HG02870 (cell line): Measurements from ENCODE around the gene TMEM209.
"Not testable (repeated sequence)": the region's sequence is repeated elsewhere in the genome, so short reads cannot be mapped to it uniquely, and the experiment has no call there.

ENCODE experiments used
- ATAC-seq: cut with Tn5 transposase; IDR thresholded peaks from one replicate; pipeline ENCODE4 v1.9.1; 2021; ENCODE audit warnings: mild to moderate bottlenecking, moderate library complexity; ENCODE audit not compliant: unreplicated experiment

The TMEM209 gene

DNA sequence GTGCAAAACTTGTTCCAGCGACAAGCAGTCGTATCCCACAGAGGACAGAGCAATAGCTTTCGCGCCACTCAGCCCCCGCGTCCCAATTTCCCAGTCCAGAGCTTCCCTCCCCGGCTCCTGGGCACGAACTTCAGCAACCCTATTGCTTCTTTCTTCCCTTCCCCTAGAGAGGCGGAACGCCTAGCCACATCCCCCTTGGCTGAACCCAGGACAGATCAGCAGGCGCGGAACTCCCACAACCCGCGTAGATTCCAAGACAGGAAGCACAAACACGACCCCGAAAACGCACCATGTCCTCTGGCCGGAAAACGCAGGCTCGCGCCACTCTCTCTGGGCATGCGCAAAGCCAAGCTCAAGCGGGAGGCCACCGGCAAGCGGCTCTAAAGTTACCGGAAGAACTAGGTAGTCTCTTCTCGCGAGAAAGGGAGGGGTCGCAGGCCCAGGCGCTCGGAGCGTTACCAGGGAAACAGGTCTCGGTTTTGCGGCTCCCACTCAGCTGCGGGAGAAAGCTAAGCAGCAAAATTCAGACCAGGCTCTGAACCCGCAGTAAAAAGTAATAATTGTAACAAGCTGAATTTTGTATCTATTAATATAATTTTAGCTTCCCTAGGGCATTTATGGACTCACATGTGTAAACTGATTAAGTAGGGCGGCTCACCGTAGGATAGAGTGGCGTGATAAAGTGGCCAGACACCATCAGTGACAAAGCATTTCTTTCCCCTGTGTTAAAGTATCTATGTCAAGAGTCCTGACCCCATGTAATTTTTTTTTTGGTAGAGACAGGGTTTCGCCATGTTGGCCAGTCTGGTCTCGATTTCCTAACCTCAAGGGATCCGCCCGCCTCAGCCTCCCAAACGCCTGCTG, at the start of gene TMEM209:
TMEM209 (minus strand) TSS at position 323 of the 864 bp plus-strand sequence; CDS start at position 292, 31 bp downstream.
- peak; percentile 92 for ATAC-seq

DNA sequence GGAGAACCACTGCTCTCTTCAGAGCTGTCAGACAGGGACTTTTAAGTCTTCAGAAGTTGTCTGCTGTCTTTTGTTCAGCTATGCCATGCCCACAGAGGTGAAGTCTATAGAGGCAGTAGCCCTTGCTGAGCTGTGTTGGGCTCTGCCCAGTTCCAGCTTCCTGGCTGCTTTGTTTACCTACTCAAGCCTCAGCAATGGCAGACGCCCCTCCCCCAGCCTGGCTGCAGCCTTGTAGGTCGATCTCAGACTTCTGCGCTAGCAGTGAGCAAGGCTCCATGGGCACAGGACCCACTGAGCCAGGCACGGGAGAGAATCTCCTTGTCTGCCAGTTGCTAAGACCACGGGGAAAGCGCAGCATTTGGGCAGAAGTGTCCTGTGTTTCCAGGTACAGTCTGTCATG, 49.3 kb upstream of the TMEM209 start:
- ATAC-seq, result no peak

DNA sequence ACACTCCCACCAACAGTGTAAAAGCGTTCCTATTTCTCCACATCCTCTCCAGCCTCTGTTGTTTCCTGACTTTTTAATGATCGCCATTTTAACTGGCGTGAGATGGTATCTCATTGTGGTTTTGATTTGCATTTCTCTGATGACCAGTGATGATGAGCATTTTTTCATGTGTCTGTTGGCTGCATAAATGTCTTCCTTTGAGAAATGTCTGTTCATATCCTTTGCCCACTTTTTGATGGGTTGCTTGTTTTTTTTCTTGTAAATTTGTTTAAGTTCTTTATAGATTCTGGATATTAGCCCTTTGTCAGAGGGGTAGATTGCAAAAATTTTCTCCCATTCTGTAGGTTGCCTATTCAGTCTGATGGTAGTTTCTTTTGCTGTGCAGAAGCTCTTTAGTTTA, 44.4 kb upstream of the TMEM209 start:
- not testable (repeated sequence) for ATAC-seq

DNA sequence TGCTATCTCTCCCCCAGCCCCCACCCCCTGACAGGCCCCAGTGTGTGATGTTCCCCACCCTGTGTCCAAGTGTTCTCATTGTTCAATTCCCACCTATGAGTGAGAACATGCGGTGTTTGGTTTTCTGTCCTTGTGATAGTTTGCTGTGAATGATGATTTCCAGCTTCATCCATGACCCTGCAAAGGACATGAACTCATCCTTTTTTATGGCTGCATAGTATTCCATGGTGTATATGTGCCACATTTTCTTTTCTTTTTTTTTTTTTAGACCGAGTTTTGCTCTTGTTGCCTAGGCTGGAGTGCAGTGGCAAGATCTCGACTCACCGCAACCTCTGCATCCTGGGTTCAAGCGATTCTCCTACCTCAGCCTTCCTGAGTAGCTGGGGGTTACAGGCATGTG, 43.6 kb upstream of the TMEM209 start:
- not testable (repeated sequence) for ATAC-seq

DNA sequence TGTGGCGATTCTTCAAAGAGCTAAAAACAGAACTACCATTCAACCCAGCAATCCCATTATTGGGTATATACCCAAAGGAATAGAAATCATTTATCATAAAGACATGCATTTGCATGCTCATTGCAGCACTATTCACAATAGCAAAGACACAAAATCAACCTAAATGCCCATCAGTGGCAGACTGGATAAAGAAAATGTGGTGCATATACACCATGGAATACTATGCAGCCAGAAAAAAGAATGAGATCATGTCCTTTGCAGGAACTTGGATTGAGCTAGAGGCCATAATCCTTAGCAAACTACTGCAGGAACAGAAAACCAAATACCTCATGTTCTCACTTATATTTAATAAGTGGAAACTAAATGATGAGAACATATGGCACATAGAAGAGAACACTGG, 41.3 kb upstream of the TMEM209 start:
- ATAC-seq, result not testable (repeated sequence)

DNA sequence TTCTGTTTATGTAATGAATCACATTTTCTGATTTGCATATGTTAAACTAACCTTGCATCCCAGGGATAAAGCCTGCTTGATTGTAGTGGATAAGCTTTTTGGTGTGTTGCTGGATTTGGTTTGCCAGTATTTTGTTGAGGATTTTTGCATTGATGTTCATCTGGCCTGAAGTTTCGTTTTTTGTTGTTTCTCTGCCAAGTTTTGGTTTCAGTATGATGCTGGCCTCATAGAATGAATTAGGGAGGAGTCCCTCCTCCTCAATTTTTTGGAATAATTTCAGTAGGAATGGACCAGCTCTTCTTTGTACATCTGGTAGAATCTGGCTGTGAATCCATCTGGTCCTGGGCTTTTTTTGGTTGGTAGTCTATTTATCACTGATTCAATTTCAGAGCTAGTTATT, 38.3 kb upstream of the TMEM209 start:
- ATAC-seq, result not testable (repeated sequence)

DNA sequence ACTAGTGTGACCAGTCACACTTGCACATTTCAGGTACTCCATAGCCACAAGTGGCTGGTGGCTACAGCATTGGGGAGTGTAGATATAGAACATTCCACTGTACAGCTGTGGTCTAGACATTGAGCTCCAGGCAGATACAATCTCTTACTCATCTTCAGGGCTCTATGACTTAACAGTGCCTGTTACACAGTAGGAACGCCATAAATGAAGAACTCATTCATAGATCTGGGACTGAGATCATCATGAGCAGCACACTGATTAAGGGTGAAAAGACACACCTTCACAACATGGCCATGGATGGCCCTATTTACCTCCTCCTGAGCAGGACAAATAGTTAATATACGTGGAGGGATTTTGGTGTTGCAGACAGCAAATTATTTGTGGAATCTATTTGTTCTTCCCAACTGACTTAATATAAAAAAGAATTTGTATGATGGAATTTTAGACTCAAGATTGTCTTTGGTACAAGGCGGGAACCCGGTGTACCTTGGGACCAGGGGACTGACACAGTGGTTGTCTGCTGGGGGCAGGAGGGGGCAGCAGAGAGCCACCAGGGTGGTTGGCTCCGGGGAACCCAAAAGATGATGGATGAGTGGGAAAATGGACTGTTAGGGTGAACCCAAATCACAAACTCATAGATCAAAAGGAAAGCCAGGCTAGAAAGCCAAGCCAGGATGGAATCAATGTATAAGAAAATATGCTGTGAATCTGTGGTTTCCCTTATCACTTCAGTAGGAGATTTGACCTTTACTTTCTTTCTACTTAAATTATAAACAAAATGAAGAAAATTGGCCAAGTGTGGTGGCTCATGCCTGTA, 37.2 kb upstream of the TMEM209 start:
- no peak for ATAC-seq

DNA sequence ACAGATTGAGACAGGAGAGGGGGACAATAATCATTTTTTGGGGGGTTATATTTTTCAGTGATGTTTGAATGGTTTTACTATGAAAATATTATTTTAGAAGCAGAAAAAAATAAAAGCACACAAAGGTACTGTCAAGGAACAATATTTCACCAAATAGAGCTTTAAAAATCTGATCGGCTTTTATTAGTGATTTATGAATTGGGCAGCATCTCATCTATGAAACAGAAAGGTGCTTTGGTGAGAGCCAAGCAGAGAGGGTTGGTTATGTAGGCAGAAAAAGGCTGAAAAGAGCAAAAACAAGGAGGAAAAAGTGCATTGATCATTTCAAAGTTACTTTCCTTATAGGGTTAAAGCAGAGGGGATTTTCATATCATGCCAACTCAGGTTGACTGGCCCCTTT, 35.0 kb upstream of the TMEM209 start:
- ATAC-seq, result no peak

DNA sequence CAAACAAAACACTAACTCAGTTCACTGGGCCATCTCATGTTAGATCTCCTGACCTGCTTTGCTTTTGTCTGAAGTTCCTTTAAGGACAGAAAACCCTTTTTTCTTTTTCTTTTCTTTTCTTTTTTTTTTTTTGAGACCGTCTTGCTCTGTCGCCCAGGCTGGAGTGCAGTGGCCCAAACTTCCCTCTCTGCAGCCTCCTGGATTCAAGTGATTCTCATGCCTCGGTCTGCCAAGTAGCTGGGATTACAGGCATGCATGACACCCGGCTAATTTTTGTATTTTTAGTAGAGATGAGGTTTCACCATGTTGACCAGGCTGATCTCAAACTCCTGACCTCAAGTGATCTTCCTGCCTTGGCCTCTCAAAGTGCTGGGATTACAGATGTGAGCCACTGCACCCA, 31.2 kb upstream of the TMEM209 start:
- not testable (repeated sequence) for ATAC-seq

DNA sequence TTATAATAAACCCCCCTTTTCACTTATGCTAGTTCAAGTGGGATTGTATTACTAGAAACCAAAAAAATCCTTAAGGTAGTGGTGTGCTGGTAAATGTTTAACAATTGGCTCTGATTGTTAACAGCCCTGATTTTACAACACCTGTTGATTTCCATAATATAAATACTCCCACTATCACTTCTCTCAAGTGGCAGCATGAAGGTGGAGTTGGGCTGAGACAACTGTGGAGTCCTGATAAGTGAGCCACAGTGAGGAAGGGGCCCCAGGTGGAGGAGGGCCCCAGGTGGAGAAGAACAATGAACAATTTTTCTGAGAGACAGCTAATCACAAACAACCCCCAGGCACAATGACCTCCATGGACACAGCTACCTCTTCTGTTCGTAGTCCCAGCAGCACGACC, 28.9 kb upstream of the TMEM209 start:
- ATAC-seq, result no peak

DNA sequence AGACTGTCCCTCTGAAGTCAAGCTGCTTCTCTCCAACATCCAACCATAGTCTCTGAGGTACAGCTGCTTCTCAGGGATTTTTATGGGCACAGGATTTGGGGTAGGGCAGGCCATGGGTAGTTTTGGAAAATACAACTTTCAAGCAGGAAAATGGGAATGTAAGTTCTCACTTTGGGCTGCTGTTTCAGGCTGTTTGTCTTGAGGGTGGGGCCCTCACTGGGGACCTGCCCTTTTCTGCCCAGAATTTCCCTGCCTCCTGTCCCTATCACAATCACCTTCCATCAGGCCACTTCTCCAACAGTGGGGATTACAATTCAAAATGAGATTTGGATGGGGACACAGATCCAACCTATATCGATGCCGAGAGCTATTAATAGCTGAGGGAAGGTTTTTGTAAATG, 27.0 kb upstream of the TMEM209 start:
- ATAC-seq, result no peak

DNA sequence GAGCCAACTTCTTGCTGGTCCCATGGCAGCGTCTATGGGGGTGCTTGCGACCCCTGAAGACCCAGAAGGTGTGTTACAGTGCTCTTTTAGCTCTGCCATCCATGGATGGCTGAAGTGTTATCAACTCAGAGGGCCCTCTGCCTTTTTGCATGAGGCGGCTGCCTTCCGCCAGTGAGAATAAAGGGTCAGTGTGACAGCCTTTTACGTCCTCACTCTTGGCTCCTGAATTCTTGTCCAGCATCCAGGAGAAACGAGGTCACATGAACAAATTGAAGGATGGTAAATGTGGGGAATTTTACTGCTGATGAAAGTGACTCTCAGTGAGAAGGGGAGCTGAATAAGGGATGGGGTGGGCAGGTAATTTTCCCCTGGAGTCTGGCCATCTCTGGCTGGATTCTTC, 26.6 kb upstream of the TMEM209 start:
- ATAC-seq, result no peak

DNA sequence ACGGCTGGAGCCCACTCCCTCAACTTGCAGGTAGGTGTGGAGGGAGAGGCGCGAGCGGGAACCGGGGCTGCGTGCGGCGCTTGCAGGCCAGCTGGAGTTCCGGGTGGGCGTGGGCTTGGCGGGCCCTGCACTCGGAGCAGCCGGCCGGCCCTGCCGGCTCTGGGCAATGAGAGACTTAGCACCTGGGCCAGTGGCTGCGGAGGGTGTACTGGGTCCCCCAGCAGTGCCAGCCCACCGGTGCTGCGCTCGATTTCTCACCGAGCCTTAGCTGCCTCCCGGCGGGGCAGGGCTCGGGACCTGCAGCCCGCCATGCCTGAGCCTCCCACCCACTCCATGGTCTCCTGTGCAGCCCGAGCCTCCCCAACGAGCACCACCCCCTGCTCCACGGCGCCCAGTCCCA, 24.8 kb upstream of the TMEM209 start:
- not testable (repeated sequence) for ATAC-seq

DNA sequence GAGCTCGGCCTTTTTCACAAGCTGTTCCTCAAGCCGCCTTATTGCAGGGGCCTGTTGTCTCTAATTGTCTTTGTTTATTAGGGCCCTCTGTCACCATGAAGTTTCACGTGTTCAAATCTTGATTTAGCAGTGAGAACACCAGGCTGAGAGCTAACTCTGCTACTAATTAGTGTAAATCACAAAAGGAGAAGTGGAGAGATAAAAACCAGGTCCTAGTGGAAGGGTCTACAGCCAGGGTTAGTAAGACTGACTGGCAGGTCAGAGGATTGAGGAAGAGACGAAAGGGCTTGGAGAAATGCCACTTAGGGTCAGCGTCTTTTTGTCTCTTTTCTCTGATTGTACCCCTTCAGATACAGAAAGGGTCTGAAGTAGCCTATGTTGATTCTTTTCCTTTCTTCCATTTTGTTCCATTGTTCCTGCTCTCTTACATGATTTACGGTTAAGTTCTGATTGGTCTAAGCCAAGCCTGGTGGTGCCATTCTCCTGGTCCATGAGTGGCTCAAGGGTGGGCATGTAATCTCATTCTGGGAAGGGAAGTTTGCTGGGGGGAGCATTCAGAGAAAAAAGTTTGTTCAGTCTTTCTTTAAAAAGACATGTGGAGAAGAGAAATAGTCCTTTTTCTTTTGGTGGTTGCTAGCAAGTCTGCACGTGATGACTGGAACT, 23.8 kb upstream of the TMEM209 start:
- no peak for ATAC-seq

DNA sequence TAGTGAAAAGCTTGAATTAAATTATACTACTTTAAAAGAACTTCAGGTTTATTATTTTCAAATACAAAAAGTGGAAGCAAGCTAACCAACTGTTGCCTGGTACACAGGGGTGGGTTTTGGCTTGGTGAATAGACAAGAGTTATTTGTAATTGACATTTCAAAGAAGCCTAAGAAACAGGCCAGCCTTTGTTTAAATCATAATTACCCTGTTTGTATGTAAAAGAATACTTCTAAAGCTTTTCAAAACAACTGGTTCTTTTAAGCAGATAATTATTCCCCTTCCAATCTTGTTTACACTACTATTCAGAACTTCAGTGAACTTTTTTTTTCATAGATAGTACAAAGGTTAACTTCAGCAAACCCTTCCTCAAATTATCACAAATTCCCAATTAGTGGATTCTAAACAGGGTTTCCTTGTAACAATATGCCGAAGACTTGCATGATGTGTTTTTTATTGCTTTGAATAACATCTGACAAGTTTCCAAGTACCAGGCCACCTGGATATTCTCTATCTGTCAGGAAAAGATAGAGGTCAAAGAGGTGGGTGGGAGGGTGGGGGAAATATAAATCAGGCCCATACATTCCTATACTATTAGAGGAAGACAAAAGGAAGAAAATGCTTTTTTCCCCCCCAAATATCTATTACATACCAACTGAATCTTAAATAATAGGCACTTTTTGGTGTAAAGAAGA, 22.8 kb upstream of the TMEM209 start:
- ATAC-seq, result no peak

DNA sequence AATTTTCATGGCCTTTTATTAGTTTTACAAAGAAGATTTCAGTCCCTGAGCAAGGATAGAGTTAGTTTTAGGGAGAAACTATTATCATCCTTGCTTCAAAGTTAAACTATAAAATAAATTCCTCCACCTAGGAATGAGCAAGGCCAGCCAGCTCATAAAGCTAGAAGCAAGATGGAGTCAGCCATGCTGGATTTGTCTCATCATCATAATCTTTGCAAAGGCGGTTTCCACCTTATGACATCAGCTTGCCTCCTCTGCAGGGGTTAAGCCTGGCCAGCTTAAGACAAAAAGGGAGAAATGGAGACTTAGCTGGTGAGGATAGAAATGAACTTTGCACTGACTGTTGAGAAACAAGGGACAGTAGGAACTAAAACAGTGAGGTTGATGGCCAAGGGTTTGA, 21.1 kb upstream of the TMEM209 start:
- no peak for ATAC-seq

DNA sequence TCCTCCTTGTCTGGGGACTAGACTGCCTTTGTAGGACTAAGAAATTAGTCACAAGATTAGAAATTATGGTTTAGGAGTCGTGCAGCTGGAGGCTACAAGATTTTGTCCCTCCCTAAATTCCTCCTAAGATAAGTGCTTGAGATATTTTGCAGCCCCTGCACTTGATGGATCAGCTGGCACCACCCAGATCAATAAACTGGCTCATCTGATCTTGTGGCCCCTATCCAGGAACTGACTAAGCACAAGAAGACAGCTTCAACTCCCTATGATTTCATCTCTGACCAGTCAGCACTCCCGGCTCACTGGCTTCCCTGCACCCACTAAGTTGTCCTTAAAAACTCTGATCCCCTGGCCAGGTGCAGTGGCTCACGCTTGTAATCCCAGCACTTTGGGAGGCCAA, 19.7 kb upstream of the TMEM209 start:
- not testable (repeated sequence) for ATAC-seq

DNA sequence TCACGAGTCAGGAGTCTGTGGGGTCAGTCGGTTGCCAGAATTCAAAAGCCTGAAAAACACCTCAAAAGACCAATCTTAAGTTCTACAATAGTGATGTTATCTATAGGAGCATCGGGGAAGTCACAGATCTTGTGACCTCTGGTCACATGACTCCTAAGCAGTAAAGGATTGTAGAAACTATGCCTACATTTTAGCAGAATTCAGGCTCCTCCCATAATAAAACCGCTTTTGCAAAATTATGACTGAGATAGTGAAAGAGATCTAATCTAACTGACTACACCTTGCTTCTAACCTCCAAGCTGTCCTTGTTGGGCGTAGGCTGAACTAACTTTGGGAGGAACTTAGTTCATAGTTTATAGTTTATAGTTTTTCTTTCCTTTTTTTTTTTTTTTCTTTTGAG, 19.0 kb upstream of the TMEM209 start:
- no peak for ATAC-seq

DNA sequence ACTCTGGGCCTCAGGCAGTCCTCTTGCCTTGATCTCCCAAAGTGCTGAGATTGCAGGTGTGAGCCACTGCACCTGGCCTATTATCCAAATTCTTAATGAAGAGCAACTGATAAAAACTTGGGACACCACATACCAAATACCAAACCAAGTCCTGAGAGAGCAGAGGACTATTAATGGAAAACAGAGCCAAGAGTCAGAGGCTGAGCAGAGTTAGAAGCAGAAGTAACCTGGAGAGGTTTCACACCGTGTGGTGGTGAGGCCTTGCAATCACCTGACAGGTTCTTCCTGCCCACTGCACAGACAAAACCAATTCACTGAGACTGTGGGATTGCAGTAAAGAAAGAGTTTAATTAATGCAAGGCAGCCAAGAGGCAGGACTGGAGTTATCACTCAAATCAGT, 18.4 kb upstream of the TMEM209 start:
- no peak for ATAC-seq

DNA sequence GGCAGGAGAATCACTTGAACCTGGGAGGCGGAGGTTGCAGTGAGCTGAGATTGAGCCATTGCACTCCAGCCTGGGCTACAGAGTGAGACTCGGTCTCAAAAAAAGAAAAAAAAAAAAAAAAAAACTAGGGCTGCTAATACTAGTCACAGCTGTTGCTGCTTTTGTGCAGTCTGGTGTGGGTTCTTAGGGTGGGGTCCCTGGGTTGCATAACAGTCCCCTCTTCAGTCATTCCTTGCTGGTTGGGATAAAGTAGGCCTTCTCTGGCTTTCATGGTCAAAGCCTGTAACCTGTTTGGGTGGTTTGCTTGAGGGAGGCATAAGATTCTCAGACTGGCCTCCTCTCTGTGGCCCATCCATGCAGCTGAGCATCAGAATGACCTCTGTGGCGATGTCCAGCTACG, 16.5 kb upstream of the TMEM209 start:
- no peak for ATAC-seq

DNA sequence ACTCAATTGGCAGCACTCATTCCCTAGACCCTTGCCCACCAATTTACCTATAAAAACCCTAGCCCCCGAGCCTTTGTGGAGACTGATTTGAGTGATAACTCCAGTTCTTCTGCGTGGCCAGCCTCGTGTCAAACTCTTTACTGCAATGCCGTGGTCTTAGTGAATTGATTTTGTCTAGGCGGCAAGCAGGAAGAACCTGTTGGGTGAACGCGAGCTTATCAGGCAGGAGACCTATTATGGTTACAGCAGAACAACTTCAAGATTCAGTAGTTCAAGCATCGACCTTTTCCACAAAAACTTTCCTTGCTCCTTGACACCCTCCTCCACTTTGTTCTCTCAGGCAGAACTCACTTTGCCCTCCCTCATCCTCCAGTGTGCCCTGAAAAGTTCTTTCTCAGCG, 14.7 kb upstream of the TMEM209 start:
- no peak for ATAC-seq
